HEK293 (cell line): ENCODE results near the gene AMPD2.

Source experiments
- CTCF ChIA-PET: fragments of 350-600 bp; formaldehyde crosslinking; extraction: SDS; loops from one replicate; lab custom pipeline; 2021; ENCODE audit warnings: antibody characterized with exemption; lab: Yijun Ruan, JAX
- POLR2A ChIA-PET: fragments of 300-600 bp; formaldehyde crosslinking; extraction: SDS; loops from one replicate; lab custom pipeline; 2020; ENCODE audit warnings: antibody characterized with exemption, inconsistent platforms; lab: Yijun Ruan, JAX
- H3K27ac ChIP-seq: fragments of 200-500 bp; sonication (Bioruptor generic); 2 replicates; pipeline ENCODE4 v1.5.1; 2014; ENCODE audit warnings: low read depth, low read length, control low read depth, inconsistent platforms; ENCODE audit errors: extremely low read depth
- H3K36me3 ChIP-seq, 2 experiments: fragments of 200-500 bp in 1 of 2; sonication (Bioruptor generic) in 1 of 2; 1 replicate in 1 of 2; 2 replicates in 1 of 2; pipeline ENCODE4 v1.5.1; 2014 to 2017; ENCODE audit warnings: inconsistent platforms in 2 of 2, low read length in 2 of 2; ENCODE audit not compliant: control insufficient read depth in 2 of 2, insufficient read depth in 1 of 2
- H3K4me1 ChIP-seq: fragments of 200-500 bp; sonication (Bioruptor generic); 2 replicates; pipeline ENCODE4 v1.5.1; 2014; ENCODE audit warnings: mild to moderate bottlenecking, low read length, inconsistent platforms; ENCODE audit not compliant: control insufficient read depth, insufficient read depth
- H3K4me3 ChIP-seq: 2 replicates; pipeline ENCODE4 v1.5.1; 2011; ENCODE audit warnings: low read depth, mild to moderate bottlenecking, control low read depth, low read length, moderate library complexity
- H3K9me3 ChIP-seq: fragments of 200-500 bp; sonication (Bioruptor generic); 2 replicates; pipeline ENCODE4 v1.5.1; 2014; ENCODE audit warnings: low read depth, low read length, inconsistent platforms; ENCODE audit not compliant: control insufficient read depth, insufficient read depth
- IKZF3 ChIP-seq: fragments of 450-650 bp; IDR thresholded peaks from 2 replicates; pipeline ENCODE4 v1.5.0; 2018; ENCODE audit warnings: missing biosample characterization, mild to moderate bottlenecking, missing genetic modification characterization, moderate library complexity
- KLF1 ChIP-seq: fragments of 450-650 bp; formaldehyde crosslinking; IDR thresholded peaks from 2 replicates; pipeline ENCODE4 v1.5.1; 2016; ENCODE audit warnings: missing biosample characterization, missing genetic modification characterization
- SP2 ChIP-seq: fragments of 450-650 bp; formaldehyde crosslinking; IDR thresholded peaks from 2 replicates; pipeline ENCODE4 v1.5.1; 2016; ENCODE audit warnings: missing biosample characterization, missing genetic modification characterization
- ZBTB20 ChIP-seq: fragments of 450-650 bp; formaldehyde crosslinking; IDR thresholded peaks from 2 replicates; pipeline ENCODE4 v1.5.1; 2016; ENCODE audit warnings: missing biosample characterization, missing genetic modification characterization
- ZBTB44 ChIP-seq: fragments of 450-650 bp; IDR thresholded peaks from 2 replicates; pipeline ENCODE4 v1.5.1; 2018; ENCODE audit warnings: missing biosample characterization, mild to moderate bottlenecking, missing genetic modification characterization
- ZFP69B ChIP-seq: fragments of 450-650 bp; formaldehyde crosslinking; IDR thresholded peaks from 2 replicates; pipeline ENCODE4 v1.5.1; 2016; ENCODE audit warnings: missing biosample characterization, missing genetic modification characterization
- ZNF140 ChIP-seq: fragments of 450-650 bp; formaldehyde crosslinking; IDR thresholded peaks from 2 replicates; pipeline ENCODE4 v1.5.1; 2016; ENCODE audit warnings: missing biosample characterization, missing genetic modification characterization
- ZNF19 ChIP-seq: fragments of 450-650 bp; formaldehyde crosslinking; IDR thresholded peaks from 2 replicates; pipeline ENCODE4; 2016; ENCODE audit warnings: missing biosample characterization, missing genetic modification characterization, low read depth
- ZNF248 ChIP-seq: fragments of 450-650 bp; formaldehyde crosslinking; IDR thresholded peaks from 2 replicates; pipeline ENCODE4 v1.5.1; 2017; ENCODE audit warnings: missing biosample characterization, missing genetic modification characterization
- ZNF266 ChIP-seq: fragments of 450-650 bp; formaldehyde crosslinking; IDR thresholded peaks from 2 replicates; pipeline ENCODE4 v1.5.1; 2016; ENCODE audit warnings: missing biosample characterization, missing genetic modification characterization, low read depth
- ZNF274 ChIP-seq, 2 experiments: fragments of 200-500 bp in 1 of 2; fragments of 450-650 bp in 1 of 2; sonication (Bioruptor generic) in 1 of 2; formaldehyde crosslinking in 1 of 2; IDR thresholded peaks; 2 replicates each; pipeline versions ENCODE4 v1.5.1 to v1.6.1; 2014 to 2016; ENCODE audit warnings: borderline replicate concordance in 1 of 2, inconsistent platforms in 1 of 2, low read length in 1 of 2, missing biosample characterization in 1 of 2, missing genetic modification characterization in 1 of 2
- ZNF555 ChIP-seq: fragments of 450-650 bp; formaldehyde crosslinking; conservative IDR thresholded peaks from 2 replicates; pipeline ENCODE4 v1.5.1; 2017; ENCODE audit warnings: missing biosample characterization, mild to moderate bottlenecking, missing genetic modification characterization, inconsistent platforms
- ZNF560 ChIP-seq: fragments of 450-650 bp; formaldehyde crosslinking; IDR thresholded peaks from 2 replicates; pipeline ENCODE4 v1.5.1; 2017; ENCODE audit warnings: missing biosample characterization, missing genetic modification characterization, borderline replicate concordance
- ZNF610 ChIP-seq: fragments of 450-650 bp; formaldehyde crosslinking; IDR thresholded peaks from 2 replicates; pipeline ENCODE4 v1.5.1; 2016; ENCODE audit warnings: missing biosample characterization, missing genetic modification characterization, borderline replicate concordance
- ZNF624 ChIP-seq: fragments of 450-650 bp; formaldehyde crosslinking; IDR thresholded peaks from 2 replicates; pipeline ENCODE4 v1.5.1; 2017; ENCODE audit warnings: missing biosample characterization, missing genetic modification characterization
- ZNF785 ChIP-seq: fragments of 450-650 bp; formaldehyde crosslinking; IDR thresholded peaks from 2 replicates; pipeline ENCODE4 v1.5.1; 2016; ENCODE audit warnings: missing biosample characterization, missing genetic modification characterization
- ZSCAN5A ChIP-seq: fragments of 450-650 bp; formaldehyde crosslinking; IDR thresholded peaks from 2 replicates; pipeline ENCODE4 v1.5.1; 2016; ENCODE audit warnings: missing biosample characterization, missing genetic modification characterization
- TF ChIP-seq, protein P1 (sequence below): fragments of 450-650 bp; formaldehyde crosslinking; IDR thresholded peaks from 2 replicates; pipeline ENCODE4 v1.5.1; 2016; ENCODE audit warnings: missing biosample characterization, missing genetic modification characterization, low read depth
- TF ChIP-seq, protein P2 (sequence below): IDR thresholded peaks from 2 replicates; pipeline ENCODE4 v1.6.1; 2011; ENCODE audit warnings: mild to moderate bottlenecking, low read depth, low read length, borderline replicate concordance

AMPD2 gene

GRCh38 chr1:109661391-109661790 lies 41.8 kb downstream of the AMPD2 start (continued):
- TF ChIP-seq ZBTB44 (tag by site-specific recombination), result no peak
- TF ChIP-seq, protein P1, sequence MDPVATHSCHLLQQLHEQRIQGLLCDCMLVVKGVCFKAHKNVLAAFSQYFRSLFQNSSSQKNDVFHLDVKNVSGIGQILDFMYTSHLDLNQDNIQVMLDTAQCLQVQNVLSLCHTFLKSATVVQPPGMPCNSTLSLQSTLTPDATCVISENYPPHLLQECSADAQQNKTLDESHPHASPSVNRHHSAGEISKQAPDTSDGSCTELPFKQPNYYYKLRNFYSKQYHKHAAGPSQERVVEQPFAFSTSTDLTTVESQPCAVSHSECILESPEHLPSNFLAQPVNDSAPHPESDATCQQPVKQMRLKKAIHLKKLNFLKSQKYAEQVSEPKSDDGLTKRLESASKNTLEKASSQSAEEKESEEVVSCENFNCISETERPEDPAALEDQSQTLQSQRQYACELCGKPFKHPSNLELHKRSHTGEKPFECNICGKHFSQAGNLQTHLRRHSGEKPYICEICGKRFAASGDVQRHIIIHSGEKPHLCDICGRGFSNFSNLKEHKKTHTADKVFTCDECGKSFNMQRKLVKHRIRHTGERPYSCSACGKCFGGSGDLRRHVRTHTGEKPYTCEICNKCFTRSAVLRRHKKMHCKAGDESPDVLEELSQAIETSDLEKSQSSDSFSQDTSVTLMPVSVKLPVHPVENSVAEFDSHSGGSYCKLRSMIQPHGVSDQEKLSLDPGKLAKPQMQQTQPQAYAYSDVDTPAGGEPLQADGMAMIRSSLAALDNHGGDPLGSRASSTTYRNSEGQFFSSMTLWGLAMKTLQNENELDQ (tag by site-specific recombination), result no peak

DNA sequence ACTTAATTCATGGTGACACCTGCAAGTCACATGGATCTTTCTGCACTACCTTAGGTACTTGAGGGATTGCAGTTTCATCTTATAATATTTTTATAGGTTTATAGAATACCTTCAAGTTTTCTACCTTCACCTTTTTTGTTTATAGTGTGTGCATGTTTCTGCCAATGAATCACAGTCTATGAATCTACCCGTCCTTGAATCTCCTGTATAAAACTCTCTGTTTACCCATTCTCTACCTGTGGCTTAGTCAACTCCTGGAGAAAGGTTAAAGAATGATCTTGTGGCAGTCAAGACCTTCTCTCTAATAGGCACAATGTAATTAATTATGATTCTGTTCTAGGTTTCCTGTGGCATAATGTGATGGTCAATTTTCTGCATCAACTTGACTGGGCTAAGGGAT lies 45.0 kb downstream of the AMPD2 start:
- no peak overlapping the region for H3K27ac ChIP-seq
- H3K36me3 ChIP-seq, result no peaks in the 10 kb centered on the region
- H3K9me3 ChIP-seq, result no peaks in the 10 kb centered on the region
- H3K4me3 ChIP-seq, result no peak overlapping the region
- TF ChIP-seq ZSCAN5A (tag by site-specific recombination) (no peak), ZNF140 (tag by site-specific recombination) (no peak), SP2 (no peak), ZNF19 (tag by site-specific recombination) (no peak), ZNF248 (tag by site-specific recombination) (no peak), ZNF555 (tag by site-specific recombination) (no peak), ZNF274 (IDR thresholded peaks at IDR 0.05; ENCODE audit: low read length) (no peak), ZNF274 (tag by site-specific recombination; IDR thresholded peaks at IDR 0.05; ENCODE audit: borderline replicate concordance) (no peak), IKZF3 (tag by site-specific recombination) (no peak), ZNF785 (no peak), ZNF610 (tag by site-specific recombination) (no peak), ZNF624 (tag by site-specific recombination) (no peak), ZBTB20 (tag by site-specific recombination) (no peak), ZNF266 (no peak)
- TF ChIP-seq, protein P2, sequence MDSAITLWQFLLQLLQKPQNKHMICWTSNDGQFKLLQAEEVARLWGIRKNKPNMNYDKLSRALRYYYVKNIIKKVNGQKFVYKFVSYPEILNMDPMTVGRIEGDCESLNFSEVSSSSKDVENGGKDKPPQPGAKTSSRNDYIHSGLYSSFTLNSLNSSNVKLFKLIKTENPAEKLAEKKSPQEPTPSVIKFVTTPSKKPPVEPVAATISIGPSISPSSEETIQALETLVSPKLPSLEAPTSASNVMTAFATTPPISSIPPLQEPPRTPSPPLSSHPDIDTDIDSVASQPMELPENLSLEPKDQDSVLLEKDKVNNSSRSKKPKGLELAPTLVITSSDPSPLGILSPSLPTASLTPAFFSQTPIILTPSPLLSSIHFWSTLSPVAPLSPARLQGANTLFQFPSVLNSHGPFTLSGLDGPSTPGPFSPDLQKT, result no peak
- CTCF ChIA-PET, result no interaction called here
- H3K4me1 ChIP-seq, result no peaks in the 10 kb centered on the region
- POLR2A ChIA-PET, result no interaction called here

- peak; percentile 17; the same call in 1 of the 2 replicates for TF ChIP-seq KLF1 (tag by site-specific recombination)
- TF ChIP-seq ZNF560 (tag by site-specific recombination), result no peak
- no peak for TF ChIP-seq ZFP69B (tag by site-specific recombination)
- TF ChIP-seq, all 188 proteins: peak for 1
- no peaks in the 10 kb centered on the region for H3K9me3 ChIP-seq
- CTCF ChIA-PET, result interaction anchor here (1.4 kb wide), 1 partner anchor 27 kb away, joined by 5 read pairs; no protein-coding TSS in a partner anchor
- peaks cover 0 to 7% of the 10 kb centered on the region in 2 experiments; a peak in 1 of 3 replicates for H3K36me3 ChIP-seq
- POLR2A ChIA-PET, result no interaction called here
- no peak within 1 kb of the TSS for H3K27ac ChIP-seq
- H3K4me3 ChIP-seq, result no peak within 1 kb of the TSS
- no peaks in the 10 kb centered on the region for H3K4me1 ChIP-seq
These were observed 48.0 kb downstream of the AMPD2 start, which contains the start of gene GSTM2 for GRCh38 chr1:109667452-109668122. GSTM2 (plus strand) TSS chr1:109668057; CDS start chr1:109668116, 59 bp downstream.
